Endothelial cell of umbilical vein (primary cell): ENCODE measurements around the gene ZNF423. TPM values are rescaled to one million over a fixed set of nuclear protein-coding genes. Genes with fewer than 3 reads are reported as not detected.

Source experiments
- BruUV-seq: library from RNA; stranded (reverse); fragments of 400-500 nt; replicated peaks from 2 replicates; lab custom pipeline; 2021; lab: Mats Ljungman, UMichigan
- CTCF ChIA-PET: fragments of 300-600, 350-600 bp; sonication (Branson Sonifier 250); formaldehyde crosslinking; loops from one replicate; lab custom pipeline; 2021; ENCODE audit warnings: antibody characterized with exemption, inconsistent platforms; lab: Charles Lee
- POLR2A ChIA-PET: fragments of 300-600, 350-600 bp; sonication (Branson Sonifier 250); formaldehyde crosslinking; loops from one replicate; lab custom pipeline; 2021; ENCODE audit warnings: antibody characterized with exemption, inconsistent platforms; lab: Charles Lee
- DNase-seq: peaks from one replicate; pipeline ENCODE4 v3.0.0-alpha.2; 2011; ENCODE audit warnings: low read depth, low spot score
- FAIRE-seq: peaks from 2 replicates; lab custom pipeline; 2011; peaks lifted over from hg19 to GRCh38; lab: Jason Lieb, UNC
- H2AFZ ChIP-seq: 2 replicates; pipeline ENCODE4 v1.6.0; 2012; ENCODE audit warnings: low read depth, low read length, control low read depth, inconsistent platforms
- H3K27ac ChIP-seq: 2 replicates; pipeline ENCODE4 v1.5.1; 2011; ENCODE audit warnings: low read depth, mild to moderate bottlenecking, control low read depth, low read length, moderate library complexity; ENCODE audit not compliant: insufficient read depth
- H3K27me3 ChIP-seq, 2 experiments: 2 replicates each; pipeline versions ENCODE4 v1.6.0 to v1.6.1; 2011; ENCODE audit warnings: low read length in 2 of 2, mixed read lengths in 1 of 2; ENCODE audit not compliant: control insufficient read depth in 2 of 2, insufficient read depth in 2 of 2
- H3K36me3 ChIP-seq, 2 experiments: 2 replicates in 1 of 2; 3 replicates in 1 of 2; pipeline ENCODE4 v1.5.1; 2011; ENCODE audit warnings: low read length in 2 of 2, mild to moderate bottlenecking in 1 of 2, moderate library complexity in 1 of 2; ENCODE audit not compliant: control insufficient read depth in 2 of 2, insufficient read depth in 2 of 2; ENCODE audit errors: extremely low read depth in 1 of 2
- H3K4me1 ChIP-seq: 3 replicates; pipeline ENCODE4 v1.5.1; 2011; ENCODE audit warnings: mild to moderate bottlenecking, low read length; ENCODE audit not compliant: control insufficient read depth, insufficient read depth; ENCODE audit errors: extremely low read depth
- H3K4me2 ChIP-seq: 2 replicates; pipeline ENCODE4 v1.6.1; 2011; ENCODE audit warnings: low read length, control low read depth, mixed read lengths; ENCODE audit not compliant: insufficient read depth
- H3K4me3 ChIP-seq, 3 experiments: fragments of 200-600 bp in 1 of 3; sonication (generic), shearing (Covaris generic) in 1 of 3; replicated peaks in 1 of 3; 2 replicates each; pipeline ENCODE4 v1.5.1; 2011 to 2016; ENCODE audit warnings: control low read depth in 3 of 3, low read length in 3 of 3, mild to moderate bottlenecking in 2 of 3, inconsistent platforms in 1 of 3, low read depth in 1 of 3, moderate library complexity in 1 of 3; ENCODE audit not compliant: insufficient read depth in 1 of 3
- H3K79me2 ChIP-seq: 2 replicates; pipeline ENCODE4 v1.6.0; 2012; ENCODE audit warnings: low read length, inconsistent platforms; ENCODE audit not compliant: control insufficient read depth, insufficient read depth
- H3K9ac ChIP-seq: replicated peaks from 2 replicates; pipeline ENCODE3; 2011; ENCODE audit warnings: low read length, control low read depth; ENCODE audit not compliant: insufficient read depth; ENCODE audit errors: extremely low read depth
- H3K9me1 ChIP-seq: replicated peaks from 3 replicates; pipeline ENCODE4 v1.6.0; 2011; ENCODE audit warnings: mild to moderate bottlenecking, low read length; ENCODE audit not compliant: control insufficient read depth, insufficient read depth; ENCODE audit errors: extremely low read depth
- H3K9me3 ChIP-seq: replicated peaks from 2 replicates; pipeline ENCODE4 v1.5.1; 2012; ENCODE audit warnings: low read length, inconsistent platforms; ENCODE audit not compliant: control insufficient read depth, insufficient read depth
- H4K20me1 ChIP-seq: replicated peaks from 2 replicates; pipeline ENCODE3; 2011; ENCODE audit warnings: mild to moderate bottlenecking, low read length; ENCODE audit not compliant: control insufficient read depth, insufficient read depth; ENCODE audit errors: extremely low read depth
- EZH2 ChIP-seq: IDR thresholded peaks from 2 replicates; pipeline ENCODE4 v1.6.1; 2012; ENCODE audit warnings: borderline replicate concordance, low read depth, mild to moderate bottlenecking, moderate library complexity, low read length, inconsistent platforms; ENCODE audit not compliant: severe bottlenecking
- FOS ChIP-seq: IDR thresholded peaks from 2 replicates; pipeline ENCODE4 v1.6.1; 2011; ENCODE audit warnings: mild to moderate bottlenecking, low read length, moderate library complexity, borderline replicate concordance; ENCODE audit not compliant: insufficient read depth
- GATA2 ChIP-seq: IDR thresholded peaks from 2 replicates; pipeline ENCODE4 v1.7.0; 2011; ENCODE audit warnings: low read depth, mild to moderate bottlenecking, moderate library complexity, mixed read lengths, low read length; ENCODE audit not compliant: insufficient read length, insufficient read depth
- JUN ChIP-seq: IDR thresholded peaks from 2 replicates; pipeline ENCODE4 v1.6.1; 2011; ENCODE audit warnings: borderline replicate concordance, low read depth; ENCODE audit not compliant: insufficient read length, insufficient read depth
- MYC ChIP-seq: IDR thresholded peaks from one replicate; pipeline ENCODE4 v1.6.1; 2011; ENCODE audit warnings: mild to moderate bottlenecking, low read depth, low read length
- POLR2A ChIP-seq: IDR thresholded peaks from 2 replicates; pipeline ENCODE4 v1.6.1; 2012; ENCODE audit warnings: low read depth, mild to moderate bottlenecking, control low read depth, low read length
- POLR2AphosphoS5 ChIP-seq: IDR thresholded peaks from 2 replicates; pipeline ENCODE4 v1.6.1; 2012; ENCODE audit warnings: low read depth, mild to moderate bottlenecking, control low read depth, low read length, moderate library complexity; ENCODE audit not compliant: insufficient read depth
- dilution Hi-C: fragments of 300-500 bp; cut with MboI; formaldehyde crosslinking; loops from one replicate; pipeline ENCODE4 v1.15.0; 2019; ENCODE audit warnings: low sequenced_read_pairs; ENCODE audit not compliant: extremely low pct_ligation_motif_present
- intact Hi-C: fragments of 100-400 bp; cut with micrococcal nuclease; formaldehyde crosslinking; loops from one replicate; pipeline ENCODE4 v1.10.0; 2022
- polyA plus RNA-seq, 4 experiments: library from polyadenylated mRNA; depleted of rRNA in 3 of 4; stranded (reverse) in 3 of 4; unstranded in 1 of 4; fragments of >200 nt; gene quantifications; 2 replicates each; pipeline versions ENCODE4 v1.2.1 to v1.2.3, GENCODE V29; 2011 to 2012; ENCODE audit warnings: missing spikeins in 1 of 4
- total RNA-seq: library from RNA; stranded (reverse); gene quantifications from 2 replicates; pipeline ENCODE4 v1.2.3, GENCODE V29; 2021
- TF ChIP-seq, protein P1 (sequence below): IDR thresholded peaks from 2 replicates; pipeline ENCODE4 v1.6.1; 2011; ENCODE audit not compliant: insufficient read depth, insufficient read length
- TF ChIP-seq, protein P2 (sequence below), 2 donors: IDR thresholded peaks; 1 replicate in 1 of 2; 2 replicates in 1 of 2; pipeline ENCODE4 v1.5.1; 2011; ENCODE audit warnings: low read length in 2 of 2, mild to moderate bottlenecking in 2 of 2, moderate library complexity in 2 of 2, control low read depth in 1 of 2, inconsistent platforms in 1 of 2, low read depth in 1 of 2; ENCODE audit not compliant: insufficient read depth in 1 of 2; ENCODE audit errors: extremely low read depth in 1 of 2

ZNF423 gene
- total and polyA plus RNA-seq, 2 donors (not counting 3 experiments of a cell fraction or from before 2014, with no cell fraction given) = 2.2 to 8.1 TPM

DNA sequence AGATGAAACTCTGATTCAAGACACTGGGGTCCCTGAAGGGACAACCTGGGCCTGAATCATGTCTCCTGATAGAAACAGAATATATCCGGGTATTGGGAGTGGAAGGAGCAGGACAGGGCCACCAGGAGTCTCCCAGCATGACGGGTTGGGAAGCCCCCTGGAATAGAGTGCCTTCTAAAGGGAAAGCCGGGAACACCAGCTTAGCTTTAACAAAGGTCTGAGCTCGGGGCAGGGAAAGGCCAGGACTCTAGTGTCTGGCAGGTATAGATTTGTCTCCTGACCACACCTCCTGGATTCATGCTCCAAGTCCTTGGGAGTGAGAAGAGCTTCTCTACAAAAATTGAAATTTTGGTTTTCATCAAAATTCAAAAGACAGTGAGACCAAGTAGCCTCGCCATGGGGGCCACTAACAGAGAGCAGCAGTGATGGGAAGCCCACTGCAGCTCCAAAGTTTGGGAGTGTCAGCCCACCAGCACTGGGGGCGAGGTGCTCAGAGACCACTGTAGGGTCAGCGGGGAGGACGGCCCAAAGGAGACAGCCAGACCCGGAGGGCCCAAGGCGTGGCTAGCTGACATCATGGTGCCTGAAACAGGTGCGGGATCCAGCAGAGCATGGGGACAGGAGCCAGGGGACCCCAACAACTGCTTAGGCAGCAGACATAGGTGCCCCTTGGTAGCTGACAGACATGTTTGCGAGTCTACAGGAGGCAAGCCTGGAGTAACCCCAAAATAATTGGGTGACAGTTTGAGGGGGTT is 401.3 kb downstream of the ZNF423 start:
- no TSS peak for BruUV-seq
- Histone ChIP-seq H3K27ac (no peak overlapping the region), H3K9ac (no peak overlapping the region), H3K9me3 (no peaks in the 10 kb centered on the region), H4K20me1 (no peaks in the 10 kb centered on the region), H3K4me2 (no peak overlapping the region), H3K27me3 (no peaks in the 10 kb centered on the region), H3K79me2 (no peaks in the 10 kb centered on the region), H3K36me3 (no peaks in the 10 kb centered on the region), H3K4me1 (peaks cover 9% of the 10 kb centered on the region), H3K4me3 (no peak overlapping the region), H2AFZ (no peak overlapping the region), H3K9me1 (no peaks in the 10 kb centered on the region)
- intact Hi-C loops = no loop called here
- ChIA-PET POLR2A (no interaction called here), CTCF (no interaction called here)
- TF ChIP-seq MYC (no peak), POLR2A (no peak), EZH2 (no peak), GATA2 (no peak), POLR2AphosphoS5 (no peak), JUN (no peak), FOS (no peak)
- TF ChIP-seq, protein P1, sequence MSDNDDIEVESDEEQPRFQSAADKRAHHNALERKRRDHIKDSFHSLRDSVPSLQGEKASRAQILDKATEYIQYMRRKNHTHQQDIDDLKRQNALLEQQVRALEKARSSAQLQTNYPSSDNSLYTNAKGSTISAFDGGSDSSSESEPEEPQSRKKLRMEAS = no peak
- TF ChIP-seq, protein P2, sequence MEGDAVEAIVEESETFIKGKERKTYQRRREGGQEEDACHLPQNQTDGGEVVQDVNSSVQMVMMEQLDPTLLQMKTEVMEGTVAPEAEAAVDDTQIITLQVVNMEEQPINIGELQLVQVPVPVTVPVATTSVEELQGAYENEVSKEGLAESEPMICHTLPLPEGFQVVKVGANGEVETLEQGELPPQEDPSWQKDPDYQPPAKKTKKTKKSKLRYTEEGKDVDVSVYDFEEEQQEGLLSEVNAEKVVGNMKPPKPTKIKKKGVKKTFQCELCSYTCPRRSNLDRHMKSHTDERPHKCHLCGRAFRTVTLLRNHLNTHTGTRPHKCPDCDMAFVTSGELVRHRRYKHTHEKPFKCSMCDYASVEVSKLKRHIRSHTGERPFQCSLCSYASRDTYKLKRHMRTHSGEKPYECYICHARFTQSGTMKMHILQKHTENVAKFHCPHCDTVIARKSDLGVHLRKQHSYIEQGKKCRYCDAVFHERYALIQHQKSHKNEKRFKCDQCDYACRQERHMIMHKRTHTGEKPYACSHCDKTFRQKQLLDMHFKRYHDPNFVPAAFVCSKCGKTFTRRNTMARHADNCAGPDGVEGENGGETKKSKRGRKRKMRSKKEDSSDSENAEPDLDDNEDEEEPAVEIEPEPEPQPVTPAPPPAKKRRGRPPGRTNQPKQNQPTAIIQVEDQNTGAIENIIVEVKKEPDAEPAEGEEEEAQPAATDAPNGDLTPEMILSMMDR (IDR thresholded peaks at IDR 0.05; ENCODE audit: extremely low read depth in 1 of 2, insufficient read depth in 1 of 2, low read depth in 1 of 2, low read length in 2 of 2) = no peak
- dilution Hi-C loops = no loop called here
- FAIRE-seq (no peak), DNase-seq (no peak)
